HepG2 (cell line): ENCODE data around the gene OR10H2. TPM values are rescaled to one million over a fixed set of nuclear protein-coding genes. Genes with fewer than 3 reads are reported as not detected.

ENCODE experiments used
- ATAC-seq: fragments of 200-7000 bp; cut with Tn5 transposase; 3 replicates; pipeline ENCODE4 v1.9.1; 2020; ENCODE audit warnings: mild to moderate bottlenecking, moderate library complexity
- BruUV-seq: library from RNA; stranded (reverse); fragments of 400-500 nt; replicated peaks from 2 replicates; lab custom pipeline; 2021; lab: Mats Ljungman, UMichigan
- CTCF ChIA-PET: fragments of 300-600 bp; formaldehyde crosslinking; extraction: SDS; loops from one replicate; lab custom pipeline; 2021; ENCODE audit warnings: low total read pairs, inconsistent platforms, low intra/inter-chr PET ratio; lab: Yijun Ruan, JAX
- POLR2A ChIA-PET: fragments of 350-600 bp; sonication (Branson Sonifier 250); formaldehyde crosslinking; loops from one replicate; lab custom pipeline; 2020; ENCODE audit warnings: antibody characterized with exemption, inconsistent platforms; lab: Yijun Ruan, JAX
- DNase-seq: peaks from one replicate; pipeline ENCODE4 v3.0.0-alpha.2; 2015; ENCODE audit warnings: low spot score
- FAIRE-seq: peaks from 3 replicates; lab custom pipeline; 2011; peaks lifted over from hg19 to GRCh38; lab: Jason Lieb, UNC
- H2AFZ ChIP-seq: one replicate; pipeline ENCODE4 v1.6.1; 2011; ENCODE audit warnings: low read length, inconsistent platforms
- H3K27ac ChIP-seq: fragments of 300-600 bp; 3 replicates; pipeline ENCODE4 v1.8.0; 2011; ENCODE audit warnings: mixed run types, mild to moderate bottlenecking, mixed read lengths, low read length, inconsistent platforms; ENCODE audit not compliant: insufficient read depth; ENCODE audit errors: extremely low read length
- H3K27me3 ChIP-seq, 2 experiments: fragments of 200-600 bp in 1 of 2; 2 replicates in 1 of 2; 3 replicates in 1 of 2; pipeline versions ENCODE4 v1.6.0 to v1.8.0; 2011; ENCODE audit warnings: low read length in 2 of 2, mild to moderate bottlenecking in 2 of 2, moderate library complexity in 2 of 2, inconsistent platforms in 1 of 2; ENCODE audit not compliant: insufficient read depth in 2 of 2, control insufficient read depth in 1 of 2
- H3K36me3 ChIP-seq, 2 experiments: fragments of 200-600 bp in 1 of 2; replicated peaks in 1 of 2; 2 replicates in 1 of 2; 3 replicates in 1 of 2; pipeline versions ENCODE4 v1.5.1 to v1.8.0; 2011; ENCODE audit warnings: low read length in 2 of 2, inconsistent platforms in 1 of 2; ENCODE audit not compliant: insufficient read depth in 2 of 2, control insufficient read depth in 1 of 2
- H3K4me1 ChIP-seq: 2 replicates; pipeline ENCODE4 v1.5.1; 2012; ENCODE audit warnings: low read length, inconsistent platforms; ENCODE audit not compliant: insufficient read depth
- H3K4me2 ChIP-seq: 2 replicates; pipeline ENCODE4 v1.6.0; 2011; ENCODE audit warnings: low read depth, low read length, inconsistent platforms
- H3K4me3 ChIP-seq, 3 experiments: fragments of 200-600 bp in 1 of 3; sonication (generic), shearing (Covaris generic) in 1 of 3; replicated peaks in 1 of 3; 2 replicates each; pipeline ENCODE4 v1.5.1; 2011 to 2016; ENCODE audit warnings: low read length in 3 of 3, inconsistent platforms in 2 of 3, low read depth in 2 of 3, mild to moderate bottlenecking in 2 of 3, control low read depth in 1 of 3, mixed read lengths in 1 of 3; ENCODE audit not compliant: insufficient read depth in 1 of 3
- H3K79me2 ChIP-seq: one replicate; pipeline ENCODE4 v1.6.1; 2011; ENCODE audit warnings: low read length, inconsistent platforms; ENCODE audit not compliant: insufficient read depth
- H3K9ac ChIP-seq: 2 replicates; pipeline ENCODE4 v1.6.0; 2011; ENCODE audit warnings: mild to moderate bottlenecking, low read depth, low read length, inconsistent platforms; ENCODE audit not compliant: insufficient read depth
- H3K9me3 ChIP-seq: 2 replicates; pipeline ENCODE4 v1.5.1; 2012; ENCODE audit warnings: mild to moderate bottlenecking, low read length
- H4K20me1 ChIP-seq: 2 replicates; pipeline ENCODE4 v1.6.0; 2011; ENCODE audit warnings: inconsistent platforms, mild to moderate bottlenecking, low read length, moderate library complexity; ENCODE audit not compliant: insufficient read depth
- DBP ChIP-seq: sonication (generic); formaldehyde crosslinking; IDR thresholded peaks from 2 replicates; pipeline ENCODE4 v1.4.0; 2020; ENCODE audit warnings: missing genetic modification reagents; ENCODE audit errors: not compliant biosample characterization
- ELF1 ChIP-seq: sonication (generic); formaldehyde crosslinking; IDR thresholded peaks from 2 replicates; pipeline ENCODE4 v1.4.0; 2020; ENCODE audit warnings: missing genetic modification reagents
- ESRRA ChIP-seq: sonication (generic); formaldehyde crosslinking; IDR thresholded peaks from 2 replicates; pipeline ENCODE4 v1.5.1; 2020; ENCODE audit warnings: mild to moderate bottlenecking, low read depth, missing genetic modification reagents
- GABPB1 ChIP-seq: IDR thresholded peaks from 2 replicates; pipeline ENCODE4 v1.6.1; 2016; ENCODE audit warnings: mild to moderate bottlenecking, missing genetic modification reagents, moderate library complexity, missing compliant biosample characterization
- HIC2 ChIP-seq: sonication (generic); formaldehyde crosslinking; IDR thresholded peaks from 2 replicates; pipeline ENCODE4 v1.9.0; 2022; ENCODE audit warnings: low read depth, missing genetic modification reagents
- REST ChIP-seq, 2 experiments: IDR thresholded peaks; 2 replicates each; pipeline ENCODE4 v1.6.1; 2011 to 2012; ENCODE audit warnings: low read length in 2 of 2, borderline replicate concordance in 1 of 2, low read depth in 1 of 2, mild to moderate bottlenecking in 1 of 2, moderate library complexity in 1 of 2
- RXRA ChIP-seq: sonication (generic); formaldehyde crosslinking; IDR thresholded peaks from 2 replicates; pipeline ENCODE4 v1.5.1; 2020; ENCODE audit warnings: missing genetic modification reagents
- SMAD1 ChIP-seq: sonication (generic); formaldehyde crosslinking; IDR thresholded peaks from 2 replicates; pipeline ENCODE4 v1.4.0; 2020; ENCODE audit warnings: missing genetic modification reagents, low read depth, mild to moderate bottlenecking, borderline replicate concordance
- TOPORS ChIP-seq: sonication (generic); formaldehyde crosslinking; IDR thresholded peaks from 2 replicates; pipeline ENCODE4 v1.8.0; 2023; ENCODE audit warnings: mild to moderate bottlenecking, missing genetic modification reagents
- TRIM22 ChIP-seq: fragments of 450-650 bp; IDR thresholded peaks from 2 replicates; pipeline ENCODE4 v1.6.1; 2017
- ZC3H4 ChIP-seq: sonication (generic); formaldehyde crosslinking; IDR thresholded peaks from 2 replicates; pipeline ENCODE4 v1.4.0; 2020; ENCODE audit warnings: missing genetic modification reagents, borderline replicate concordance
- ZFP36L2 ChIP-seq: sonication (generic); formaldehyde crosslinking; IDR thresholded peaks from 2 replicates; pipeline ENCODE4 v1.4.0; 2020; ENCODE audit warnings: missing genetic modification reagents
- ZNF235 ChIP-seq: sonication (generic); formaldehyde crosslinking; IDR thresholded peaks from 2 replicates; pipeline ENCODE4 v1.8.1; 2023; ENCODE audit warnings: mild to moderate bottlenecking, missing genetic modification reagents, borderline replicate concordance
- ZNF484 ChIP-seq: sonication (generic); formaldehyde crosslinking; IDR thresholded peaks from 2 replicates; pipeline ENCODE4 v1.5.1; 2020; ENCODE audit warnings: mild to moderate bottlenecking, low read depth, missing genetic modification reagents, borderline replicate concordance
- ZNF501 ChIP-seq: sonication (generic); formaldehyde crosslinking; IDR thresholded peaks from 2 replicates; pipeline ENCODE4 v1.5.1; 2020; ENCODE audit warnings: mild to moderate bottlenecking, moderate library complexity, missing genetic modification reagents
- ZNF672 ChIP-seq: sonication (generic); formaldehyde crosslinking; IDR thresholded peaks from 2 replicates; pipeline ENCODE4 v1.8.1; 2022; ENCODE audit warnings: missing genetic modification reagents
- WGBS: methylation state at CpG from one replicate; pipeline ENCODE4 v1.1.6; 2017; ENCODE audit warnings: low lambda C conversion rate; 5-methylcytosine and 5-hydroxymethylcytosine counted together
- in situ Hi-C: cut with HindIII; loops from 2 replicates; pipeline ENCODE4 v1.10.0; 2017; ENCODE audit warnings: low pct_unique_long_range_greater_than_20kb; ENCODE audit not compliant: extremely low pct_ligation_motif_present
- intact Hi-C: fragments of 100-400 bp; cut with micrococcal nuclease; formaldehyde crosslinking; loops from one replicate; pipeline ENCODE4 v1.10.0; 2022; ENCODE audit not compliant: unreplicated experiment
- polyA plus RNA-seq, 8 experiments: library from polyadenylated mRNA; depleted of rRNA in 3 of 8; stranded (reverse) in 7 of 8; unstranded in 1 of 8; fragments of >200 nt; fragmentation: Illumina TruSeq in 4 of 8; extraction: Trizol in 4 of 8; gene quantifications; 2 replicates each; pipeline versions ENCODE4 v1.2.1 to v1.2.3, GENCODE V29; 2011 to 2016; ENCODE audit warnings: low read depth in 4 of 8, missing spikeins in 1 of 8, mixed read lengths in 1 of 8; ENCODE audit not compliant: insufficient read depth in 1 of 8
- total RNA-seq, 5 experiments: library from RNA; depleted of rRNA; stranded (reverse); fragments of >200 nt; fragmentation: Illumina TruSeq; extraction: Trizol; gene quantifications; 2 replicates each; pipeline ENCODE4 v1.2.3, GENCODE V29; 2016; ENCODE audit warnings: low read depth in 1 of 5

OR10H2 gene
- total and polyA plus RNA-seq, 2 of the 13 experiments (the other 11 are each of a cell fraction or from before 2014, with no cell fraction given), result not detected

- no peak for TF ChIP-seq TRIM22
- no peak for TF ChIP-seq RXRA (CRISPR knock-in tag)
- TF ChIP-seq ESRRA (CRISPR knock-in tag), result no peak
- TF ChIP-seq HIC2, result no peak
- TF ChIP-seq ZNF235 (CRISPR knock-in tag), result no peak
- TF ChIP-seq ZNF501 (CRISPR knock-in tag), result no peak
Measured at GRCh38 chr19:15715642-15716041, 12.2 kb upstream of the OR10H2 start (continued).

- WGBS, result 3% methylated on average over 5 of the region's 6 CpGs
- no TSS peak for BruUV-seq
- H3K4me1 ChIP-seq, result no peaks in the 10 kb centered on the region
- no peaks in the 10 kb centered on the region for H3K36me3 ChIP-seq
- H4K20me1 ChIP-seq, result no peaks in the 10 kb centered on the region
- intact Hi-C loops, result no loop called here
- no peak overlapping the region for H3K4me2 ChIP-seq
- H3K9me3 ChIP-seq, result no peaks in the 10 kb centered on the region
- H3K9ac ChIP-seq, result no peak overlapping the region
- no peak overlapping the region for H2AFZ ChIP-seq
- ATAC-seq (no peak), FAIRE-seq (no peak), DNase-seq (no peak)
- H3K27me3 ChIP-seq, result no peaks in the 10 kb centered on the region
- CTCF ChIA-PET, result no interaction called here
- in situ Hi-C loops, result no loop called here
- no peaks in the 10 kb centered on the region for H3K79me2 ChIP-seq
- POLR2A ChIA-PET, result no interaction called here
- no peak overlapping the region for H3K4me3 ChIP-seq
- H3K27ac ChIP-seq, result no peak overlapping the region
- no peak for TF ChIP-seq GABPB1 (CRISPR knock-in tag)
- TF ChIP-seq DBP, result no peak
- no peak for TF ChIP-seq ESRRA (CRISPR knock-in tag)
- no peak for TF ChIP-seq ZNF484
- peak; percentile 93 for TF ChIP-seq REST (IDR thresholded peaks at IDR 0.05; ENCODE audit: borderline replicate concordance in 1 of 2, low read depth in 1 of 2, low read length in 2 of 2)
- no peak for TF ChIP-seq SMAD1
- TF ChIP-seq ZFP36L2 (CRISPR knock-in tag), result no peak
- TF ChIP-seq ELF1, result no peak
- no peak for TF ChIP-seq ZC3H4 (CRISPR knock-in tag)
- no peak for TF ChIP-seq ZNF672 (CRISPR knock-in tag)
- TF ChIP-seq TOPORS, result no peak
Measured at GRCh38 chr19:15717809-15718208, 10.0 kb upstream of the OR10H2 start.
